GM12892 (cell line): ENCODE measurements around the gene ABCA1.

Experiments used
- POLR2A ChIP-seq: IDR thresholded peaks from 2 replicates; pipeline ENCODE4 v1.6.1; 2011; ENCODE audit warnings: low read depth, low read length, control low read depth
- POLR2AphosphoS5 ChIP-seq: IDR thresholded peaks from 2 replicates; pipeline ENCODE4 v1.6.1; 2011; ENCODE audit warnings: low read depth, low read length, control low read depth
- TAF1 ChIP-seq: IDR thresholded peaks from 2 replicates; pipeline ENCODE4 v1.6.1; 2011; ENCODE audit warnings: low read depth, mild to moderate bottlenecking, control low read depth, low read length, borderline replicate concordance

- no peak for TF ChIP-seq POLR2A
- TF ChIP-seq TAF1, result no peak
- TF ChIP-seq POLR2AphosphoS5, result no peak
Measured at GRCh38 chr9:104765138-104765537, 162.8 kb downstream of the ABCA1 start.
